Activated CD8-positive, alpha-beta T cell treated with anti-CD3 and anti-CD28 coated beads for 36 hours (primary cell): ENCODE measurements around the gene KIF13A. TPM values are rescaled to one million over a fixed set of nuclear protein-coding genes. Genes with fewer than 3 reads are reported as not detected.
"Not testable (repeated sequence)": the region's sequence is repeated elsewhere in the genome, so short reads cannot be mapped to it uniquely, and the experiment has no call there.

Experiments used
- ATAC-seq: fragments of 200-7000 bp; cut with Tn5 transposase; one replicate; pipeline ENCODE4 v1.10.0; 2021; ENCODE audit warnings: mild to moderate bottlenecking, moderate library complexity
- CTCF ChIA-PET: fragments of 350-600 bp; sonication (Branson Sonifier 250); formaldehyde crosslinking; loops from one replicate; lab custom pipeline; 2021; ENCODE audit warnings: antibody characterized with exemption; lab: Charles Lee
- POLR2A ChIA-PET: fragments of 350-600 bp; sonication (Branson Sonifier 250); formaldehyde crosslinking; loops from one replicate; lab custom pipeline; 2021; ENCODE audit warnings: antibody characterized with exemption; lab: Charles Lee
- DNase-seq: peaks from one replicate; pipeline ENCODE4 v3.0.0-alpha.2; 2020
- H3K27ac Mint-ChIP-seq: one replicate; pipeline ENCODE4 v1.8.0; 2021; ENCODE audit warnings: mild to moderate bottlenecking, mixed read lengths
- H3K27me3 Mint-ChIP-seq: one replicate; pipeline ENCODE4 v1.8.0; 2021; ENCODE audit warnings: mixed read lengths
- H3K36me3 Mint-ChIP-seq: one replicate; pipeline ENCODE4 v1.8.0; 2021; ENCODE audit warnings: low read depth, mixed read lengths
- H3K4me1 Mint-ChIP-seq: one replicate; pipeline ENCODE4 v1.8.0; 2021; ENCODE audit warnings: low read depth, mixed read lengths
- H3K4me3 Mint-ChIP-seq: one replicate; pipeline ENCODE4 v1.8.0; 2021; ENCODE audit warnings: mild to moderate bottlenecking, moderate library complexity, mixed read lengths
- H3K9me3 Mint-ChIP-seq: one replicate; pipeline ENCODE4 v1.8.0; 2021; ENCODE audit warnings: mixed read lengths
- intact Hi-C: fragments of 100-400 bp; cut with micrococcal nuclease; formaldehyde crosslinking; loops from one replicate; pipeline ENCODE4 v1.10.0; 2022
- total RNA-seq, 2 experiments: library from RNA; stranded (reverse); gene quantifications; one replicate each; pipeline ENCODE4 v1.2.3, GENCODE V29; 2021
- TF ChIP-seq, protein P1 (sequence below): fragments of 200-600 bp; IDR thresholded peaks from one replicate; pipeline ENCODE4 v1.8.0; 2022; ENCODE audit warnings: antibody characterized with exemption, mild to moderate bottlenecking

The KIF13A gene
- total RNA-seq, 2 experiments from 2014 or later, result not detected

DNA sequence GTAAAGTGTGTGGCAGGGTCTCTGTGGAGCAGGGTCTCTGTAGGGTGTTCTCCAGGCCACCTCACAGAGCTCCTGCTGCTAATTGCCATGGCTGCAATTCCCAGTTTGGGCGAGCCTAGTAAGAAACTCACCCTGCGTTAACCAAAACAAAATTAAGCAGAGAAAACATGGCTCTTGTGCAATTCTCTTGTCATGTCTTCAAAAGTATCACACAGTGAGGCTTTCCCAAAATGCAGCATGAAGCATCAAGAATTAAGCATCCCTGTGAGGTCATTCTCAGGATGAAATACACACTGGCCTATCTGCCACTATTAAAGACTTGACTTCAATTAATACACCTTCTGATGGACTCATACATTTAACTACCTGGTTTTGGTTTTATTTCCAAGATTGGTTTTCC is 72.8 kb downstream of the KIF13A start:
- H3K27ac Mint-ChIP-seq, result no peak overlapping the region
- intact Hi-C loops, result no loop called here
- ATAC-seq (no peak), DNase-seq (no peak)
- no peaks in the 10 kb centered on the region for H3K36me3 Mint-ChIP-seq
- peaks cover 4% of the 10 kb centered on the region for H3K27me3 Mint-ChIP-seq
- H3K4me1 Mint-ChIP-seq, result peaks cover 4% of the 10 kb centered on the region
- POLR2A ChIA-PET, result no interaction called here
- TF ChIP-seq, protein P1, sequence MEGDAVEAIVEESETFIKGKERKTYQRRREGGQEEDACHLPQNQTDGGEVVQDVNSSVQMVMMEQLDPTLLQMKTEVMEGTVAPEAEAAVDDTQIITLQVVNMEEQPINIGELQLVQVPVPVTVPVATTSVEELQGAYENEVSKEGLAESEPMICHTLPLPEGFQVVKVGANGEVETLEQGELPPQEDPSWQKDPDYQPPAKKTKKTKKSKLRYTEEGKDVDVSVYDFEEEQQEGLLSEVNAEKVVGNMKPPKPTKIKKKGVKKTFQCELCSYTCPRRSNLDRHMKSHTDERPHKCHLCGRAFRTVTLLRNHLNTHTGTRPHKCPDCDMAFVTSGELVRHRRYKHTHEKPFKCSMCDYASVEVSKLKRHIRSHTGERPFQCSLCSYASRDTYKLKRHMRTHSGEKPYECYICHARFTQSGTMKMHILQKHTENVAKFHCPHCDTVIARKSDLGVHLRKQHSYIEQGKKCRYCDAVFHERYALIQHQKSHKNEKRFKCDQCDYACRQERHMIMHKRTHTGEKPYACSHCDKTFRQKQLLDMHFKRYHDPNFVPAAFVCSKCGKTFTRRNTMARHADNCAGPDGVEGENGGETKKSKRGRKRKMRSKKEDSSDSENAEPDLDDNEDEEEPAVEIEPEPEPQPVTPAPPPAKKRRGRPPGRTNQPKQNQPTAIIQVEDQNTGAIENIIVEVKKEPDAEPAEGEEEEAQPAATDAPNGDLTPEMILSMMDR, result no peak
- no peaks in the 10 kb centered on the region for H3K9me3 Mint-ChIP-seq
- H3K4me3 Mint-ChIP-seq, result no peak overlapping the region
- CTCF ChIA-PET, result interaction anchor here (0.9 kb wide), 1 partner anchor 12 kb away, joined by 5 read pairs; no protein-coding TSS in a partner anchor

DNA sequence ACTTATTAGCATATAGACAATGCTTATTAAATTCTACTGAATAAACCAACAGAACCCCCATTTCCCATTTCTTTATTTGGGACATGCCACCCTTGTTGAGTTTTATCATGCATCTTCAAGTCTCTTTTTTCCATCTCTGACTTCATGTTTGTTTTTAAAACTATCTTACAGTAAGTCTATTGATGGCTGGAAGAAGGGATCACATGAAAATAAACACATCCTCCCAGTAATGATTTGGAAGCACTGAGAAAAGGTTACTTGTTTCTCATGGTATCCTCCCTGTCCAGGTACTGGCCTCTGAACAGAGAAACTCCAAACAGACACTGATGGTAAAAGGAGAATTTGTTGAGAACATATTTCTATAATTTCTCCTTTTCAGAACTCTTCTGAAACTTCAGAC is 74.9 kb downstream of the KIF13A start:
- no peaks in the 10 kb centered on the region for H3K9me3 Mint-ChIP-seq
- H3K27me3 Mint-ChIP-seq, result peaks cover 7% of the 10 kb centered on the region
- DNase-seq (no peak), ATAC-seq (no peak)
- H3K27ac Mint-ChIP-seq, result no peak overlapping the region
- ChIA-PET CTCF (no interaction called here), POLR2A (no interaction called here)
- intact Hi-C loops, result no loop called here
- H3K4me1 Mint-ChIP-seq, result peaks cover 7% of the 10 kb centered on the region
- no peaks in the 10 kb centered on the region for H3K36me3 Mint-ChIP-seq
- no peak overlapping the region for H3K4me3 Mint-ChIP-seq
- TF ChIP-seq, protein P1, result no peak

DNA sequence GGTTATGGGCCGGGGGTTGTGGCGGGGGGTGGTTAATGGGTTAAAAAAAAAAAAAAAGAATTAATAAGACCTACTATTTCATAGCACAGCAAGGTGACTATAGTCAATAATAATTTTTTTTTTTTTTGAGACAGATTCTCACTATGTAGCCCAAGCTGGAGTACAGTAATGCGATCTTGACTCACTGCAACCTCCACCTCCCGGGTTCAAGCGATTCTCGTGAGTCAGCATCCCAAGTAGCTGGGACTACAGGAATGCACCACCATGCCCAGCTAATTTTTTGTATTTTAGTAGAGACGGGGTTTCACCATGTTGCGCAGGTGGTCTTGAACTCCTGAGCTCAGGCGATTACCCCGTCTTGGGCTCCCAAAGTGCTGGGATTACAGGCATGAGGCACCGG is 75.8 kb downstream of the KIF13A start:
- H3K9me3 Mint-ChIP-seq, ATAC-seq, H3K36me3 Mint-ChIP-seq, intact Hi-C loops, DNase-seq, H3K27ac Mint-ChIP-seq, POLR2A ChIA-PET, CTCF ChIA-PET, H3K4me3 Mint-ChIP-seq: not testable (repeated sequence)
- H3K27me3 Mint-ChIP-seq, result peaks cover 13% of the 10 kb centered on the region
- H3K4me1 Mint-ChIP-seq, result peaks cover 10% of the 10 kb centered on the region

DNA sequence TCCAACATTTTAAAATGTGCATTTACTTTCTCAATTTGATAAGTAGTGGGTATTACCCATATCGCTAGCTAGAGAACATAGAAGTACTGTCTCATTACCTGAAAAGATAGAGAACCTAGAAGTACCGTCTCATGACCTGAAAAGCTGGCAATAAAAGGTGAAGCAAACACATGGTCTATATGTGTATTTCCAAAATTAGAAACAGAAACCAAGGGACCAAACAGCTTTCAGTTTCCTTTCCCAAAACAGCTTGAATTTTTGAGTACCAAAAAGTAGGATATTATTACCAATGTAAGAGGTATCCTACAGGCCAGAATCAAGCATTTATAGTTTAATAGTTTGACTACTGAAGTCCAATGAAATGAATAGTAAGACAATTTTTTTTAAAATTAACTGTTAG is 77.2 kb downstream of the KIF13A start:
- TF ChIP-seq, protein P1, result no peak
- intact Hi-C loops, result no loop called here
- ATAC-seq (no peak), DNase-seq (no peak)
- Mint-ChIP-seq H3K27ac (no peak overlapping the region), H3K4me3 (no peak overlapping the region), H3K36me3 (no peaks in the 10 kb centered on the region), H3K27me3 (peaks cover 16% of the 10 kb centered on the region), H3K9me3 (no peaks in the 10 kb centered on the region), H3K4me1 (peaks cover 10% of the 10 kb centered on the region)
- ChIA-PET POLR2A (no interaction called here), CTCF (no interaction called here)

DNA sequence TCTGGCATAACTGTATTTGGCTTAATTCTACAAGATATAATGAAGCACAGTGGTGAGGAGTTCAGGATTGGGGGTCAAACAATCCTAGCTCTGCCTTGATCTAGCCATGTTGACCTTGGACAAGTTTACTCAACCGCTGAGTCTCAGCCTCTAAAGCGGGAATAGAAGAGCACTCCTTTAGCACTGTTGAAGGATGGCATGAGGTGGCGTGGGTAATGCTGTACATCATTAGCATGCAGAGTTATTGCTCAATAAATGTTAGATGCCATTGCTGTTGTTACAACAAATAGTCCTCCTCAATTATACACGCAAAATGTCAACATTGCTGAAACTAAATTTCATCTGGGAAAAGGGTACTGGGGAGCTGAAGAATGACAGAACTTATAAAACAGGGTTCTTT is 78.6 kb downstream of the KIF13A start:
- TF ChIP-seq, protein P1, result no peak
- Mint-ChIP-seq H3K4me1 (peaks cover 10% of the 10 kb centered on the region), H3K4me3 (no peak overlapping the region), H3K36me3 (no peaks in the 10 kb centered on the region), H3K9me3 (no peaks in the 10 kb centered on the region), H3K27ac (no peak overlapping the region), H3K27me3 (peaks cover 16% of the 10 kb centered on the region)
- POLR2A ChIA-PET, result no interaction called here
- intact Hi-C loops, result no loop called here
- ATAC-seq (no peak), DNase-seq (no peak)
- CTCF ChIA-PET, result no interaction called here
